H1 (cell line): Measurements from ENCODE around the gene MBTPS2.

Source experiments
- ATF3 ChIP-seq: IDR thresholded peaks from 2 replicates; pipeline ENCODE4 v1.6.1; 2011; ENCODE audit warnings: low read depth, mild to moderate bottlenecking, low read length; ENCODE audit not compliant: insufficient read depth
- CHD2 ChIP-seq: IDR thresholded peaks from 2 replicates; pipeline ENCODE4 v1.6.1; 2012; ENCODE audit warnings: low read length, improper control_type of control experiment
- CTCF ChIP-seq, 3 experiments: IDR thresholded peaks; 1 replicate in 2 of 3; 2 replicates in 1 of 3; pipeline versions ENCODE4 v1.5.1 to v1.6.1; 2011; ENCODE audit warnings: low read length in 3 of 3, mild to moderate bottlenecking in 3 of 3, inconsistent platforms in 2 of 3, low read depth in 1 of 3, moderate library complexity in 1 of 3; ENCODE audit not compliant: insufficient read depth in 1 of 3; ENCODE audit errors: control extremely low read depth in 1 of 3
- EZH2 ChIP-seq: fragments of 200-600 bp; sonication (generic); IDR thresholded peaks from 2 replicates; pipeline ENCODE4 v1.7.1; 2012; ENCODE audit warnings: low read depth, mild to moderate bottlenecking, moderate library complexity, low read length, inconsistent platforms; ENCODE audit not compliant: severe bottlenecking
- GABPA ChIP-seq: IDR thresholded peaks from 2 replicates; pipeline ENCODE4 v1.6.1; 2011; ENCODE audit warnings: mild to moderate bottlenecking, low read length, moderate library complexity, borderline replicate concordance; ENCODE audit not compliant: insufficient read depth
- HDAC2 ChIP-seq, 2 experiments: fragments of 300-600 bp in 1 of 2; sonication (generic) in 1 of 2; IDR thresholded peaks; 2 replicates each; pipeline ENCODE4 v1.6.1; 2011 to 2012; ENCODE audit warnings: low read depth in 2 of 2, low read length in 2 of 2, mild to moderate bottlenecking in 2 of 2, moderate library complexity in 2 of 2, borderline replicate concordance in 1 of 2, inconsistent platforms in 1 of 2
- MAX ChIP-seq: IDR thresholded peaks from 2 replicates; pipeline ENCODE4 v1.6.1; 2012; ENCODE audit warnings: inconsistent platforms
- NRF1 ChIP-seq: IDR thresholded peaks from 2 replicates; pipeline ENCODE4 v1.6.1; 2011; ENCODE audit warnings: mild to moderate bottlenecking, low read depth, low read length, improper control_type of control experiment
- POLR2A ChIP-seq, 2 experiments: IDR thresholded peaks; 1 replicate in 1 of 2; 2 replicates in 1 of 2; pipeline ENCODE4 v1.6.1; 2011; ENCODE audit warnings: low read depth in 2 of 2, low read length in 2 of 2, mild to moderate bottlenecking in 2 of 2; ENCODE audit errors: control extremely low read depth in 1 of 2
- POLR2AphosphoS5 ChIP-seq: IDR thresholded peaks from 2 replicates; pipeline ENCODE4 v1.6.1; 2011; ENCODE audit warnings: low read depth, low read length
- RFX5 ChIP-seq: IDR thresholded peaks from 2 replicates; pipeline ENCODE4 v1.6.1; 2011; ENCODE audit warnings: low read depth, low read length, improper control_type of control experiment, borderline replicate concordance
- RNF2 ChIP-seq: fragments of 200-900, 300-1000 bp; sonication (generic); IDR thresholded peaks from 2 replicates; pipeline ENCODE4 v1.7.1; 2016; ENCODE audit warnings: borderline replicate concordance, low read depth, mild to moderate bottlenecking, antibody characterized with exemption, low read length; ENCODE audit not compliant: poor library complexity, severe bottlenecking; ENCODE audit errors: missing control alignments
- SP1 ChIP-seq: IDR thresholded peaks from 2 replicates; pipeline ENCODE4 v1.6.1; 2011; ENCODE audit warnings: low read depth, low read length
- ZNF274 ChIP-seq: IDR thresholded peaks from 2 replicates; pipeline ENCODE4 v1.7.0; 2012; ENCODE audit warnings: low read length, borderline replicate concordance; ENCODE audit errors: extremely low read depth

GRCh38 chrX:21799767-21800166 lies 39.6 kb upstream of the MBTPS2 start:
- TF ChIP-seq CTCF (IDR thresholded peaks at IDR 0.05; ENCODE audit: control extremely low read depth in 1 of 3, insufficient read depth in 1 of 3, low read depth in 1 of 3, low read length in 3 of 3) (no peak), SP1 (no peak), CHD2 (no peak), EZH2 (no peak), POLR2A (IDR thresholded peaks at IDR 0.05; ENCODE audit: control extremely low read depth in 1 of 2, low read depth in 2 of 2, low read length in 2 of 2) (no peak), RFX5 (no peak), RNF2 (no peak), HDAC2 (IDR thresholded peaks at IDR 0.05; ENCODE audit: borderline replicate concordance in 1 of 2, low read depth in 2 of 2, low read length in 2 of 2) (no peak), POLR2AphosphoS5 (no peak), MAX (no peak), ATF3 (no peak), ZNF274 (no peak), GABPA (no peak), NRF1 (no peak)
